PC-9 (cell line): Measurements from ENCODE around the gene HPCAL4.

Experiments
- EZH2 ChIP-seq: fragments of 200-600 bp; sonication (generic); IDR thresholded peaks from 2 replicates; pipeline ENCODE4 v1.8.0; 2017; ENCODE audit warnings: antibody characterized with exemption, low read depth
- TF ChIP-seq, protein P1 (sequence below): fragments of 200-600 bp; sonication (generic); conservative IDR thresholded peaks from 2 replicates; pipeline ENCODE4 v1.6.1; 2017; ENCODE audit warnings: mixed run types, antibody characterized with exemption, mild to moderate bottlenecking, moderate library complexity

- TF ChIP-seq, protein P1, sequence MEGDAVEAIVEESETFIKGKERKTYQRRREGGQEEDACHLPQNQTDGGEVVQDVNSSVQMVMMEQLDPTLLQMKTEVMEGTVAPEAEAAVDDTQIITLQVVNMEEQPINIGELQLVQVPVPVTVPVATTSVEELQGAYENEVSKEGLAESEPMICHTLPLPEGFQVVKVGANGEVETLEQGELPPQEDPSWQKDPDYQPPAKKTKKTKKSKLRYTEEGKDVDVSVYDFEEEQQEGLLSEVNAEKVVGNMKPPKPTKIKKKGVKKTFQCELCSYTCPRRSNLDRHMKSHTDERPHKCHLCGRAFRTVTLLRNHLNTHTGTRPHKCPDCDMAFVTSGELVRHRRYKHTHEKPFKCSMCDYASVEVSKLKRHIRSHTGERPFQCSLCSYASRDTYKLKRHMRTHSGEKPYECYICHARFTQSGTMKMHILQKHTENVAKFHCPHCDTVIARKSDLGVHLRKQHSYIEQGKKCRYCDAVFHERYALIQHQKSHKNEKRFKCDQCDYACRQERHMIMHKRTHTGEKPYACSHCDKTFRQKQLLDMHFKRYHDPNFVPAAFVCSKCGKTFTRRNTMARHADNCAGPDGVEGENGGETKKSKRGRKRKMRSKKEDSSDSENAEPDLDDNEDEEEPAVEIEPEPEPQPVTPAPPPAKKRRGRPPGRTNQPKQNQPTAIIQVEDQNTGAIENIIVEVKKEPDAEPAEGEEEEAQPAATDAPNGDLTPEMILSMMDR, result no peak
- TF ChIP-seq EZH2, result no peak
Measured at GRCh38 chr1:39690794-39691382, 345 bp downstream of the HPCAL4 start.
